ENCODE data around the gene TMEM44.

Gene TMEM44

DNA sequence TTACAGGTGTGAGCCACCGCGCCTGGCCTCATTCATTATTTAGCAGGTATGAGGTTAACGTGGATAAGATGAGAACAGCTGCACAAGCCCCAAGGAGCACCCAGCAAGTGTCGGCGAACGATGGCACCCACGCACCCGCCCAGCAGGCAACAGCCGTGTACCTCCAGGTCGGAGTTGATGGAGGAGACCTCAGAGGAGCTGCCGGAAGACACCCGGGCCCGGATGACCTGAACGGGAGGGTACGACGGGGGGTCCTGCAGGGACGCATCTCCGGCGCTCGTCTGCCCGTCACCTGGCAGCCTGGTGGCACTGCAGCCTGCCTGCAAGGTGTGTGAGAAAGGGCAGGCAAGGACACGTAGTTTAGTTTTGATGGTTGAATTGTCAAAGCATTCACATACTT lies 29.1 kb downstream of the TMEM44 start:
- no peak overlapping the region for H3K4me3 ChIP-seq (ENCODE audit: low read depth, low read length)
- no peak for DNase-seq (ENCODE audit: low read depth)
- in situ Hi-C loops (cut with HindIII; ENCODE audit: low sequenced_read_pairs) = no loop called here
- TF ChIP-seq, protein P1, sequence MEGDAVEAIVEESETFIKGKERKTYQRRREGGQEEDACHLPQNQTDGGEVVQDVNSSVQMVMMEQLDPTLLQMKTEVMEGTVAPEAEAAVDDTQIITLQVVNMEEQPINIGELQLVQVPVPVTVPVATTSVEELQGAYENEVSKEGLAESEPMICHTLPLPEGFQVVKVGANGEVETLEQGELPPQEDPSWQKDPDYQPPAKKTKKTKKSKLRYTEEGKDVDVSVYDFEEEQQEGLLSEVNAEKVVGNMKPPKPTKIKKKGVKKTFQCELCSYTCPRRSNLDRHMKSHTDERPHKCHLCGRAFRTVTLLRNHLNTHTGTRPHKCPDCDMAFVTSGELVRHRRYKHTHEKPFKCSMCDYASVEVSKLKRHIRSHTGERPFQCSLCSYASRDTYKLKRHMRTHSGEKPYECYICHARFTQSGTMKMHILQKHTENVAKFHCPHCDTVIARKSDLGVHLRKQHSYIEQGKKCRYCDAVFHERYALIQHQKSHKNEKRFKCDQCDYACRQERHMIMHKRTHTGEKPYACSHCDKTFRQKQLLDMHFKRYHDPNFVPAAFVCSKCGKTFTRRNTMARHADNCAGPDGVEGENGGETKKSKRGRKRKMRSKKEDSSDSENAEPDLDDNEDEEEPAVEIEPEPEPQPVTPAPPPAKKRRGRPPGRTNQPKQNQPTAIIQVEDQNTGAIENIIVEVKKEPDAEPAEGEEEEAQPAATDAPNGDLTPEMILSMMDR (IDR thresholded peaks at IDR 0.05; ENCODE audit: low read depth, low read length, missing control alignments) = no peak

DNA sequence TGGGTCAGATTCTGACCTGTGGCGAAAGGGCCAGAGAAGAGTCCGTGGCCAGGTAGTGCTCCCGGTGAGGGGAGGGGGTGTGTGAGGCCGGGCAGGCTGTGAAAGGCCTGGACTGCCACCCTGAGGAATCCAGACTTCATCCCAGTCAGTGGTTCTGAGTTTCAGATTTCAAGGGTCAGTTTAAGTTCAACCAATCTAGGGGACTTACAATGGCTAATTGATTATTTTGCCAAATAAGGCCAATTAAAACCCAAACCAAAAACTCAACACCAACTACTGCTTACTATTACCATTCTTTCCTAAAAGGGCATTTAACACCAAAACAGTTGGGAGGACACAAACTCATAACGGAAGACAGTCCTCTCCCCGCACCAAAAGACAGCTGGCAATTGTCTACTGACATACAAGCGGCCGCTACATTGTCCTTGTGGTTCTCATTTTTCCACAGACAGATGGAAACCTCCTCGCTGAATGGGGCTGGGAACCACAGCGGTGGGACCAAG lies 30.5 kb downstream of the TMEM44 start:
- DNase-seq (ENCODE audit: low read depth) = no peak
- TF ChIP-seq, protein P1 (IDR thresholded peaks at IDR 0.05; ENCODE audit: low read depth, low read length, missing control alignments) = peak; percentile 7
- H3K4me3 ChIP-seq (ENCODE audit: low read depth, low read length) = no peak overlapping the region
- in situ Hi-C loops (cut with HindIII; ENCODE audit: low sequenced_read_pairs) = no loop called here

DNA sequence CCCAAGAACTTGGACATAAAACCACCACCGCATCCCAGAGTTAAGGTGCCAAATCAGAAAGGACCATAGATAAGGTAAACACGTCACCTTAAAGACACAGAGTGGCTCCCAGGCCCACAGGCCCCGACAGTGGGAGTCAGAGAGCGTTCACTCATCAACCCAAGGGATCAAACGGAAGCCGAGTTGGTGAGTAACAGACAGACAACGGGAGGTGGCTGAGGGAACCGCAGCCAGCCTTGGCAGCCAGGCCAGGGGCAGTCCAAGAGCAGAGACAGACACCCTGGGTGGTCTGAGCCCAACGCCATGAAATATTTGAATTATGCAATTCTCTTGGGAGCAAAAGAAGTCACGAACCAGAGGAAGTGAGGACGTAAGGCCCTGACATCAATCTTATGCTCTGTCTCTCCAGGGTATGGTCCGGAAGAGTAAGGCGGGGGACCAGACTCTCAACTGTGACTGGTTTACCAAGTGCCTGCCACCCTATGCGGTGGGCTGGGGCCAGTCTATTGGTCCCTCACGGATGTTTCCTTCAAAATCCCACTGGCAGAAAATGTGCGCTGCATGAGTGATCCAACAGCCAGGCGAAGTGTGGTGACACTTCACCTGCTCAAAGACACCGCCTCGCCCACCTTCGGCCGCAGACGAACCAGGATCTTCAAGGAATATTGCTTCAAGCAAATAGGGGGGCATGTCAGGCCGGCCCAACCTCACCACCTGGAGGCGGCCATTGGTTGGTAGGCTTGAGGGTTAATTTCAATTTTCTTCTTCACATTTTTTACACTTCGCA lies 34.3 kb downstream of the TMEM44 start:
- H3K4me3 ChIP-seq (ENCODE audit: low read depth, low read length) = no peak overlapping the region
- TF ChIP-seq, protein P1 (IDR thresholded peaks at IDR 0.05; ENCODE audit: low read depth, low read length, missing control alignments) = no peak
- in situ Hi-C loops (cut with HindIII; ENCODE audit: low sequenced_read_pairs) = no loop called here
- peak; percentile 89 for DNase-seq (ENCODE audit: low read depth)

DNA sequence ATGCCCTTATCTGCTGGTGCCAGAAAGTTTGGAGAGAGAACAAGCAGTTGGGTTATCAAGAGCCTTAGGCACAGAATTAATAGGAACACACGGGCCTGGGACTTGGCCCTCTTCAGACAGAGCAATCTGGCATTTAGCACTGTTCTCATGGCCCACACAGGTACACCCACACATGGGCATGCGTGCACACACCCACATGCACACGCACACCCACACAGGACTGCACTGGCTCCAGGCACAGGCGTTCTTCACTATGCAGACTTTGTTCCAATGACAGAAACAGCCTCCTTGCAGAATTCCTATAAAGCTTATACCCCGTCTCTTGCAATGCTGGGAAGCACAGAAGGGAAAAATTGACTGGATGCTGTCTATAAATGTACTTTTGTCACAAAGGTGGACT lies 36.3 kb downstream of the TMEM44 start:
- no peak overlapping the region for H3K4me3 ChIP-seq (ENCODE audit: low read depth, low read length)
- TF ChIP-seq, protein P1 (IDR thresholded peaks at IDR 0.05; ENCODE audit: low read depth, low read length, missing control alignments) = no peak
- DNase-seq (ENCODE audit: low read depth) = no peak
- in situ Hi-C loops (cut with HindIII; ENCODE audit: low sequenced_read_pairs) = no loop called here

DNA sequence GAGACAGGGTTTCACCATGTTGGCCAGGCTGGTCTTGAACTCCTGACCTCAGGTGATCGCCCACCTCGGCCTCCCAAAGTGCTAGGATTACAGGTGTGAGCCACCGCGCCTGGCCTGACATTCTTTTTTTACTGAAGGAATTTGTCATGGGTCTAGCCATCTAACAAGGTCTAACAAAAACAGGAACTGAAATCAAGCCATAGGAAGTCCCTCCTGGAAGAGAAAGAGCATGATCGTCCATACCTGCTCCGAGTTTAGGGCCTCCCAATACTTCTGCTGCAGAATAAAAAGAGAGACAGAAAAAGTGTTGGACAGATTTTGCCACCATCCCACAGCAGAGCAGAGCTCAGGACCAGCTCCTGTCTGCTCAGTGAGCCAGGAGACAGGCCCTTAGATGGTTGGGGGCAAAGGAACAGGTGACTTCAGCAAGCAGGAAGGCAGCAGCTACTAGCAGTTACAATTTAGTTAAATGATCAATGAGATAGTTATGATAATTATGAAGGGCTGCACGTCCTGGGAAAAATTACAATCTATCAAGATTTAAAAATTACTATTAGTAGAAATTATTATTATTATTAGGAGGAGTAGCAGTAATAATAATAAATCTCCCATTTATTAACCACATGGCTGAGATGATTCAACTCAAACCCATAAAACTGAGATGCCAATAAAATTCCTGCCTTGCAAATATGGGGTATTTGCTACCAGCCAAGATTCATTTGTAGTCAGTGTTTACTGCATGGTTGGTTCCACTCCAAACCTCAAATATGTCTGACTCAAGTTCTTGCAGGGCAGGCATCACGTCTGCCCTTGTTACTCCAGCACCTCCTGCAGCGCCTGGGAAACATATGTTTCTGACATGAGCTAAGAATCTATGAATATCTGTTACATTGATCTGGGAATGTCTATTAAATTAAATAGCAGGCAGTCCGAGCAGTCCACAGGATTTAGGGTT lies 40.1 kb downstream of the TMEM44 start:
- peak; percentile 100 for DNase-seq (ENCODE audit: low read depth)
- TF ChIP-seq, protein P1 (IDR thresholded peaks at IDR 0.05; ENCODE audit: low read depth, low read length, missing control alignments) = no peak
- in situ Hi-C loops (cut with HindIII; ENCODE audit: low sequenced_read_pairs) = no loop called here
- H3K4me3 ChIP-seq (ENCODE audit: low read depth, low read length) = no peak overlapping the region

DNA sequence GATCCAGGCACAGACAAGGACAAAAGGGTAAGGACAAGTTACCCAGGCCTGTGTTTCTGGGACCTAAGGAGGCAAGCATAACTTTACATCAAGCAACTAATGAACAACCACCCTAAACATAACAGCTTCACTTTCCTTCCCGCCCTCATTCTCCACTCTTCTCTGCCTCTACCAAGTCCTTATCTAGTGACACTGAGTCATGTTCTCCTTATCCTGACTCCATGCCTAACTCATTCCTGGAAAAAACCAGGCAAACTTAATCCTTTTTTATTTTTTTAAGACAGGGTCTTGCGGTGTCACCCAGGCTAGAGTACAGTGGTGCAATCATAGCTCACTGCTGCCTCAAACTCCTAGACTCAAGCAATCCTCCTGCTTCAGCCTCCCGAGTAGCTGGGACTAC lies 44.5 kb downstream of the TMEM44 start:
- in situ Hi-C loops (cut with HindIII; ENCODE audit: low sequenced_read_pairs) = no loop called here
- no peak for DNase-seq (ENCODE audit: low read depth)
- TF ChIP-seq, protein P1 (IDR thresholded peaks at IDR 0.05; ENCODE audit: low read depth, low read length, missing control alignments) = no peak
- no peak overlapping the region for H3K4me3 ChIP-seq (ENCODE audit: low read depth, low read length)

Measured in astrocyte of the cerebellum (primary cell).